Fibroblast of lung (primary cell): Measurements from ENCODE around the gene OXSR1.

Experiments
- EZH2 ChIP-seq: IDR thresholded peaks from 2 replicates; pipeline ENCODE4 v1.5.1; 2012; ENCODE audit warnings: low read length, control low read depth, mild to moderate bottlenecking; ENCODE audit errors: missing control alignments
- TF ChIP-seq, protein P1 (sequence below), 2 donors: IDR thresholded peaks in 1 of 2; conservative IDR thresholded peaks in 1 of 2; 1 replicate in 1 of 2; 2 replicates in 1 of 2; pipeline ENCODE4 v1.5.1; 2011 to 2012; ENCODE audit warnings: low read length in 2 of 2, control low read depth in 1 of 2, inconsistent platforms in 1 of 2, low read depth in 1 of 2, mild to moderate bottlenecking in 1 of 2

GRCh38 chr3:38164643-38164951 lies 740 bp upstream of the OXSR1 start:
- TF ChIP-seq, protein P1, sequence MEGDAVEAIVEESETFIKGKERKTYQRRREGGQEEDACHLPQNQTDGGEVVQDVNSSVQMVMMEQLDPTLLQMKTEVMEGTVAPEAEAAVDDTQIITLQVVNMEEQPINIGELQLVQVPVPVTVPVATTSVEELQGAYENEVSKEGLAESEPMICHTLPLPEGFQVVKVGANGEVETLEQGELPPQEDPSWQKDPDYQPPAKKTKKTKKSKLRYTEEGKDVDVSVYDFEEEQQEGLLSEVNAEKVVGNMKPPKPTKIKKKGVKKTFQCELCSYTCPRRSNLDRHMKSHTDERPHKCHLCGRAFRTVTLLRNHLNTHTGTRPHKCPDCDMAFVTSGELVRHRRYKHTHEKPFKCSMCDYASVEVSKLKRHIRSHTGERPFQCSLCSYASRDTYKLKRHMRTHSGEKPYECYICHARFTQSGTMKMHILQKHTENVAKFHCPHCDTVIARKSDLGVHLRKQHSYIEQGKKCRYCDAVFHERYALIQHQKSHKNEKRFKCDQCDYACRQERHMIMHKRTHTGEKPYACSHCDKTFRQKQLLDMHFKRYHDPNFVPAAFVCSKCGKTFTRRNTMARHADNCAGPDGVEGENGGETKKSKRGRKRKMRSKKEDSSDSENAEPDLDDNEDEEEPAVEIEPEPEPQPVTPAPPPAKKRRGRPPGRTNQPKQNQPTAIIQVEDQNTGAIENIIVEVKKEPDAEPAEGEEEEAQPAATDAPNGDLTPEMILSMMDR (conservative IDR thresholded peaks at IDR 0.05 in 1 of 2, IDR thresholded peaks at IDR 0.05 in 1 of 2; ENCODE audit: low read depth in 1 of 2, low read length in 2 of 2) = no peak
- TF ChIP-seq EZH2 = no peak
